Hippocampal formation (tissue), 2 donors: ENCODE measurements around the gene BFSP2.
A peak's percentile ranks its signal among the peaks of the same experiment; 100 is the strongest.

Experiments
- DNase-seq, 2 donors: peaks; one replicate each; lab custom pipeline; 2025; lab: John Stamatoyannopoulos, UW

BFSP2 gene

GRCh38 chr3:133383741-133384140 is 16.1 kb upstream of the BFSP2 start:
- DNase-seq: no peak

GRCh38 chr3:133384331-133385027 is 15.4 kb upstream of the BFSP2 start:
- peak; percentile 42 to 44 for DNase-seq

GRCh38 chr3:133386876-133387275 is 13.0 kb upstream of the BFSP2 start:
- no peak for DNase-seq

- DNase-seq: no peak
Measured at GRCh38 chr3:133387341-133387740, 12.5 kb upstream of the BFSP2 start.

GRCh38 chr3:133388696-133389395 is 11.0 kb upstream of the BFSP2 start:
- DNase-seq: no peak

GRCh38 chr3:133390715-133391114 is 9.1 kb upstream of the BFSP2 start:
- no peak for DNase-seq

GRCh38 chr3:133393204-133393603 is 6.7 kb upstream of the BFSP2 start:
- DNase-seq: no peak

- no peak for DNase-seq
Measured at GRCh38 chr3:133393691-133394474, 6.0 kb upstream of the BFSP2 start.

- DNase-seq: no peak
Measured at GRCh38 chr3:133394561-133395311, 5.1 kb upstream of the BFSP2 start.

- DNase-seq: no peak
Measured at GRCh38 chr3:133396906-133397305, 3.0 kb upstream of the BFSP2 start.

GRCh38 chr3:133401374-133402135 is 1.7 kb downstream of the BFSP2 start:
- DNase-seq: no peak

GRCh38 chr3:133404920-133405319 is 5.1 kb downstream of the BFSP2 start:
- no peak for DNase-seq

- DNase-seq: no peak
Measured at GRCh38 chr3:133408366-133408765, 8.5 kb downstream of the BFSP2 start.

GRCh38 chr3:133408961-133409360 is 9.1 kb downstream of the BFSP2 start:
- no peak for DNase-seq

- DNase-seq: no peak
Measured at GRCh38 chr3:133410191-133410892, 10.5 kb downstream of the BFSP2 start.

GRCh38 chr3:133412183-133413132 is 12.6 kb downstream of the BFSP2 start:
- no peak for DNase-seq

- peak; percentile 17 to 58 for DNase-seq
Measured at GRCh38 chr3:133413161-133414020, 13.5 kb downstream of the BFSP2 start.

- no peak for DNase-seq
Measured at GRCh38 chr3:133414021-133414392, 14.2 kb downstream of the BFSP2 start.

GRCh38 chr3:133418361-133418760 is 18.5 kb downstream of the BFSP2 start:
- no peak for DNase-seq
